Epithelial cell of prostate (primary cell): ENCODE measurements around the gene C1orf50.
"Not testable (repeated sequence)": the region's sequence is repeated elsewhere in the genome, so short reads cannot be mapped to it uniquely, and the experiment has no call there.

Source experiments
- DNase-seq: peaks from one replicate; pipeline ENCODE4 v3.0.0-alpha.2; 2011; ENCODE audit warnings: low read depth, low spot score
- H3K27ac ChIP-seq: fragments of 450-650 bp; 2 replicates; pipeline ENCODE4 v1.5.1; 2017; ENCODE audit warnings: mild to moderate bottlenecking

Gene C1orf50

DNA sequence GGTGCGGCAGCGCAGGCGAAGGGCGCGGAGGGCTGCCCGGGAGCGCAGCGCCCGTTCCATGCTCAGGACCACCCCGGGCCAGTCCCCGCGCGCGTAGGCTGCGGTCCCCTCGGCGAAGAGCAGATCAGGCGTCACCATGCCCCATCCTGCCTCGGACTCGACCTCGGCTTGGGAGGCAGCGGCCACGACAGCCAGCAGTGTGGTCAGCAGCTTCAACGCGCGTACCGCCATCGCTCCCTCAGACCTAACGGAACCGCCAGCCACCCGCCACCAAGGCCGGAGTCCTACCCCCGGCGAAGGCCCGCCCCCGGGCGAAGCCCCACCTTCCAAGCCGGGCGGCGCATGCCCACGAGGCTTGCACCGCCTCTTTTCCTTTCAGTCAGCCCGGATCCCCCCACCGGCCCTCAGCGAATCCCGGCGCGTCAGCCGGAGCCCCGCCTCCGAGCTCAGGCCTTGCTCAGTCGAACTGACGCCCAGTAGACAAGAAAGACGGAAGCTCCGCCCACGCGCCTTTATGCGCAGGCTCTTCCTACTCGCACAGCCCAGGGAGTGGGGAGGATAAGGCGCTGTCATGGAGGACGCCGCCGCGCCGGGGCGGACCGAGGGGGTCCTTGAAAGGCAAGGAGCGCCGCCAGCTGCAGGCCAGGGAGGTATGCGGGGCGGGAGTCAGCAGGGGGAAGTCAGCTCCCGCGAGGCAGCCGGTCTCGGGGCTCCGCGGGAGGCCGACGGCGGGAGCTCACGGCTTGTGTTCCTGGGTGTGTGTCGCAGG is at the start of gene C1orf50, which contains the start of gene P3H1:
Gene C1orf50, plus strand, starts transcription at position 509 of the 769 bp plus-strand sequence. Its CDS starts 63 bp downstream, at position 572.
Gene P3H1, minus strand, starts transcription at position 288 of the 769 bp plus-strand sequence. Its CDS starts 57 bp downstream, at position 231.
- H3K27ac ChIP-seq = peak within 1 kb of the TSS; percentile 34
- DNase-seq = peak; percentile 91

DNA sequence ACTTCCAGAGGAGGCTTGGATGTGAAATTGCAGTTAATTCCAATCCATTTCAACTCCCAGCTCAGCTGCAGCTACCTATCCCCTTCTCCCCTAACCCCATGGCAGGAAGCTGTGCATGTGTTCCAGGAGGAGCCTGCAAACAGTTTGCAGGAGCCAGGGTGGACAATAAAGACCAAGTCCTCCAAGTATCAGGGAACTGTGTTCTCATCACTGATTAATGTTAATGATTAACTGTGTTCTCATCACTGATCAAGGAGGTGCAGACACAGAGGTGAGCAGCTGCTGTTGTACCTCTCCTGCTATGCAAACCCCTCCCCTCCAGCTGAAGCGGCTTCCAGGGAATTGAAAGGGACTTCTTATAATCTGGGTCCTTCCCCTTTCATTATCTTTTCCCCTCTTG is 46.2 kb upstream of the C1orf50 start:
- no peak overlapping the region for H3K27ac ChIP-seq
- no peak for DNase-seq

DNA sequence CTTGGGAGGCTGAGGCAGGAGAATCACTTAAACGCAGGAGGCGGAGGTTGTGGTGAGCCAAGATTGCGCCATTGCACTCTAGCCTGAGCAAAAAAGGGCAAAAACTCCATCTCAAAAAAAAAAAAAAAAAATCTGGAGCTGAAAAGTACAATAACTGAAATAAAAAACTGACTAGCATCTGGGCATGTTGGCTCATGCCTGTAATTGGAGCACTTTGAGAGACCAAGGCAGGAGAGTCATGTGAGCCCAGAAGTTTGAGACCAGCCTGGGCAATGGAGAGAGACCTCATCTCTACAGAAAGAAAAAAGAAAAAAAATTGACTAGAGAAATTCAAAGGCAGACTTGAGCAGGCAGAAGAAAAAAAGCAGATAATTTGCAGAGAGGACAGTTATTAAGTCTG is 45.1 kb upstream of the C1orf50 start:
- no peak overlapping the region for H3K27ac ChIP-seq
- no peak for DNase-seq

DNA sequence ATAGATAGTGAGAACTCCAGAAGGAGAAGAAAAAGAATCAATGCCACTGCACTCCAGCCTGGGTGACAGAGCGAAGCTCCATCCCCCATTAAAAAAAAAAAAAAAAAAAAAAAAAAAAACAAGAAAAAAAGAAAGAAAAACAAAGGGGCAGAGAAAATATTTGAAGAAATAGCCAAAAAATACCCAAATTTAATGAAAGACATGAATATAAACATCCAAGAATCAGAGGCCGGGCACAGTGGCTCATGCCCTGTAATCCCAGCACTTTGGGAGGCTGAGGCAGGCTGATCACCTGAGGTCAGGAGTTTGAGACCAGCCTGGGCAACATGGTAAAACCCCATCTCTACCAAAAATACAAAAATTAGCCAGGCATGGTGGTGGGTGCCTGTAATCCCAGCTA is 44.6 kb upstream of the C1orf50 start:
- not testable (repeated sequence) for DNase-seq, H3K27ac ChIP-seq

DNA sequence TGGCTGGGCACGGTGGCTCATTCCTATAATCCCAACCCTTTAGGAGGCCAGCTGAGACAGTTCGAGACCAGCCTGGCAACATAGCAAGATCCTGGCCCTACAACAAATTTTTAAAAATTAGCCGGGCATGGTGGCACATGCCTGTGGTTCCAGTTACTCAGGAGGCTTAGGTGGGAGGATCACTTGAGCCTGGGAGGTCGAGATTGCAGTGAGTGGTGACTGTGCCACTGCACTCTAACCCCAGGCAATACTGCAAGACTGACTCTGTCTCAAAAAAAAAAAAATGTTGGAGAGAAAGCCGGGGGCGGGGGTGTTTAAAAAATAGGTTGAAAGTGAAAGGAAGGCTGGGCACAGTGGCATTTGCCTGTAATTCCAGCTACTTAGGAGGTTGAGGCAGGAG is 43.5 kb upstream of the C1orf50 start:
- no peak for DNase-seq
- no peak overlapping the region for H3K27ac ChIP-seq

DNA sequence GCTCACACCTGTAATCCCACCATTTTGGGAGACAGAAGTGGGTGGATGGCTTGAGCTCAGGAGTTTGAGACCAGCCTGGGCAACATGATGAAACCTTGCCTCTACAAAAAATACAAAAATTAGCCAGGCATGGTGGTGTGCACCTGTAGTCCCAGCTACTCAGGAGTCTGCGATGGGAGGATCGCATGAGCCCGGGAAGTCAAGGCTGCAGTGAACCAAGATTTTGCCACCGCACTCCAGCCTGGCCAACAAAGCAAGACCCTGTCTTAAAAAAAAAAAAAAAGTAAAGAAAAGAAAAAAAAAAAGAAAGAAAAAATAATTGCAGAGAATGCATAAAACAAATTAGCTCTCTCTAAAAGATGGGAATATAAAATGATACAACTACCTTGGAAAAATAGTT is 41.2 kb upstream of the C1orf50 start:
- not testable (repeated sequence) for DNase-seq, H3K27ac ChIP-seq

DNA sequence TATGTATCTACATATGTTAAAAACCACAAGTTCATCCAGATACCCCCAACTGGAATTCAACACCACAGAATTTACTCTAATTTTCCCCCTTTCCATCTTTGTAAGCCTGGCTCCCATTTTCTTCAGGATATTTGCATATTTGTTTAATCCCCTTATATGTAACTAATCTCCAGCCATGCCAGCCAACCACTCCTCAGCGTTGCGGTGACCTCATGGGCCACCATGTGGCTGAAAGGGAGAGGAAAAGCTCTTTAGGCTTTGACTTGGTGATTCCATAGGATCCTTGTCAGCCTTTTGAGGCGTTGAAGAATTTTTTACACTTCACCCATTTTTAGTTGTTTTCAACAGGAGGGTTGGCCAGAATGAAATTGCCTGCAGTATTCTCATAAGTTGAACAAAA is 37.0 kb upstream of the C1orf50 start:
- H3K27ac ChIP-seq = no peak overlapping the region

DNA sequence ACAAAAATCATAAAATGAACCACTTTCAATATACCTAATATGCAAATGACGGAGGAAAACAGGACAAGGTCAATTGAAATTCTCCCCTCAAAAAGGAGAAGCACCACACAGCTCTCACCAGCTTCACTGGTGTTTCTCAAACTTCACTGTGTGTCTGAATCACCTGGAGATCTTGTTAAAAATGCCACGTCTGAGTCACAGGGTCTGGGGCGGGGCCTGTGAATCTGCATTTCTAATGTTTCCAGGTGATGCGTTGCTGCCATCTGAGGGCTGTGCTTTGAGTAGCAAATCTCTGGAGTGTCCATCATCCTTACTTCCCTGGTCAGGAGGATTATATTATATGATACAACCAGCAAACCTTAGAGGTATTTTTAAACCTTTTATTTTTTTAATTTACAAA is 36.1 kb upstream of the C1orf50 start:
- DNase-seq = peak; percentile 40

More for the DNA sequence above, 37.0 kb upstream of the C1orf50 start:
- DNase-seq = no peak

DNA sequence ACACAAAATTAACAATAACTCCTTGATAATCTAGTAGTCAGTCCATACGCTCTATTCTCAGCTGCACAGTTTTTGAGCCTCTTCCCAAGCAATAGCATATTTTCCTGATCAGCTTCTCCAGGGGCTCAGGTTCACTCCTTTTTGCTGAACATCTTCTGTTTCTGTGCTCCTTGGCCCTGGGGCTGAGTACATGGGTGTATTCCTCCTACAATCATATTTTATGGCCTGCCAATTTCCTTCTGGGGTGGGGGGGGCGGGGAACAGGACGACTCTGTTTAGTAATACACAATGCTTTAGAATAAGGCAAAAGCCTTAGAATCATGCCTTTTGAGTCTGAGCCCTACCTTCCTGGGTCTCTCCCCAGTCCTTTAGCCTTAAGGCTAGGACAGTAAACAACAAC is 35.5 kb upstream of the C1orf50 start:
- H3K27ac ChIP-seq = no peak overlapping the region
- no peak for DNase-seq

More for the DNA sequence above, 36.1 kb upstream of the C1orf50 start:
- no peak overlapping the region for H3K27ac ChIP-seq

DNA sequence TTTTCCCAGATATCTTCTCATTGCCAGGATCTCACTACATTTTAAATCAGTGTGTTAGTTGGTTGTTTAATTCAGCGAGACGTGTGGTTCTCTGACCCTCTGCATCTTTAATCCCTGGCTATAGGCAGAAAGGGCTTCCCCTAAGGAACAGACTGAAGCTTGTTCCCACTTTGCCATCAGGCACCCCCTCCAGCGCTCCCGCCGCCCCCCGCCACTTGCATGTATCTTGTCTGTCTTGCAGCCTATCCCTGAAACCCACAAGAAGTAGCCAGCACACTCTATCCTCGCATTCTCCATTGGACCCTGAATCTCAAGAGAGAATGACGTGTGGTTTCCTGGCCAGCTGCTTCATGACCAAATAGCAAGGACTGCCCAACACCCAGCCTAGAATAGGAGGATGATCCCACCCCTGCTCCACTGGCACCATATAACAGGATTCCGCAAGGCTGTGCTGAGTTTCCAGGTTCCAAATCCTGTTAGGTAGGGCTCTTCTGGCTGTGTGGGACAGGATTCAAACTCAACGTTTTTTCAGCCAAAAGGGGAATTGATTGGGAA is 34.8 kb upstream of the C1orf50 start:
- DNase-seq = no peak
- no peak overlapping the region for H3K27ac ChIP-seq

DNA sequence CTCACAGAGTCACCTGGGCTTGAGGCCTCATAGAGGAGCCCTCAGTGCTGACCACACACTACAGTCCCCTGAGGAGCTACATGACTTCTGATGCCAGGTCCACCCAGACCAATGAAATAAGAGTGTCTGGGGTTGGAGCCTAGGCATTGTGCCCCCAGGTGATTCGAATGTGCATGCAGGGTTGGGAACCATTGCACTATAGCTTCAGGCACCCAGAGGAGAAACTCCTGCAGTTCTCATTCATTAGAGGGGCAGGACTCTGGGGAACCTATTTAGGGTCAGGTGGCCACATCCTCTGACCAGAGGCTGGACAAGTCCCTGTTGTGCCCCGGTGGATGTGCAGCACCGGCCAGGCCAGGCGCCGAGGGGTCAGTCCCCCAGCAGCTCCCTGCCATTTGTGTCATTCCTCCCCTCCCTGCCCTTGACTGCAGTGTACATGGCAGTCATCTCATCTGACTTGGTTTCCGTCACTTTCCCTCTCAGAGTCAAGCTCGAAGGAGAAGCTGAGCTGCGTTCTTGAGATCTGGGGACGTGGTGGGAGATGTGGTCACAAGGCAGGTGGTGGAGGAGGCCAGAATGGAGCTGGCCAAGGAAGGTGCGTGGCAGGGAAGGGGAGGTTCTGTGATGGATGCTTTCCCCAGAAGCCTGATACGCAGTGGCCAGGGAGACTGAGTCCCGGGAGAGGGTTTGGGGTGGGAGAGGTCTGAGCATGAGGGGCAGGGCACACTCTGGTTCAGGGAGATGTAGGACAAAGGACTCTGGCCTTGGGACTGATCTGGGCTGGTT is 33.4 kb upstream of the C1orf50 start:
- H3K27ac ChIP-seq = no peak overlapping the region
- DNase-seq = no peak

DNA sequence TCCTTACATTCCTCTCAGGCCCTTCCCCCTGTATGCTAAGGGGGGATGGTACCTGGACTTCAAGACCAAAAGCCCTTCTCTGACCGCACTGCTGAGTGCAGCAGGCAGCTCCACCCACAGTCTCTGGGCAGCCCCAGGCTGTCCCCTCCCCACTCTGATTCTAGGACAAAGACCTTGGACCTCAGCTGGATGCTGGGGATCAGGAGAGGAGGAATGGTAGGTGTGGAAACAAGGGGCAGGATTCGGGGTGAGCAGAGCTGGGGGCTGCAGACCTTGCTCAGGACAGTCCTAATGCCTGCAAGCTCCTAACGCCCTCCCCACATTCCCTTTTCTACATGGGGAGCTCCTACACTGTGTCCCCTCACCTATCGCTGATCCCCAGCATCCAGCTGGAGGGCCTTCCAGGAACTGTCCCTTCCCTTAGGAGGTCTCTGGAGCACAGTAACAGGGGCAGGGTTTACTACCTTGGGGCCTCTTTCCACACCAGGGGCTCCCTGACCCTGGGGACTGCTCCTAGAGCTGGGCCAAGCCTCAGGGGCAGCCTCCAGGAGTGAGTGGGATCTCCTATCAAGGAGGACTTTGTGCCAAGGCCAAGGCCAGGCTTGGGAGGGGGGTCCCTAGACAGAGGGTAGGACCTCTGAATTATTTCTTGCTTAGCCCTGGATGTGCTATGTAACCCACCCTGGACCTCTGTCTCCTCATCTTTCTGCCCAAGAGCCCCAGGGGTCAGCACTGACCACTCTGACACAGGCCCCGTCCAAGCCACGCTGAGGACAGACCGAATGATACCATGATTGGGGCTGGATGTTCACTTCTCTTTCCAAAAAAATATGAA is 32.6 kb upstream of the C1orf50 start:
- no peak for DNase-seq
- H3K27ac ChIP-seq = no peak overlapping the region

DNA sequence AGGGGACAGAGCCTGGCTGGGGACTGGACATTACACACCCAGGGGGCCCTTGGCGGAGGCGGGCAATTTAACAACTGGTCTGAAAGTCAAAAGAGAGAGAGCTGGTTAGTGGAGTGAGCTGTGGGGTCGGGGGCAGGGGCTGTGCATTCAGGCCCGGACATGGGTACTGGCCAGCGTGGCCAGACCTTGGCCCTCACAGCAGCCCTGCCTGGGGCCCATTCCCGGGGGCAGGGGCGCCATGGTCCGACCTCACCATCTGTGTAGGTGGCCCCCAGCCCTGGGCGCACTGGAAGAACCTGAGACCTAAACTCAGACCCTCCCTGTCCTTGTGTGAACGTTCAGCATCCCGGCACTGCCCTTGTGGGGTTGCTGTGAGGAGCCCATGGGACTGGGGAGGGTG is 32.0 kb upstream of the C1orf50 start:
- no peak overlapping the region for H3K27ac ChIP-seq

DNA sequence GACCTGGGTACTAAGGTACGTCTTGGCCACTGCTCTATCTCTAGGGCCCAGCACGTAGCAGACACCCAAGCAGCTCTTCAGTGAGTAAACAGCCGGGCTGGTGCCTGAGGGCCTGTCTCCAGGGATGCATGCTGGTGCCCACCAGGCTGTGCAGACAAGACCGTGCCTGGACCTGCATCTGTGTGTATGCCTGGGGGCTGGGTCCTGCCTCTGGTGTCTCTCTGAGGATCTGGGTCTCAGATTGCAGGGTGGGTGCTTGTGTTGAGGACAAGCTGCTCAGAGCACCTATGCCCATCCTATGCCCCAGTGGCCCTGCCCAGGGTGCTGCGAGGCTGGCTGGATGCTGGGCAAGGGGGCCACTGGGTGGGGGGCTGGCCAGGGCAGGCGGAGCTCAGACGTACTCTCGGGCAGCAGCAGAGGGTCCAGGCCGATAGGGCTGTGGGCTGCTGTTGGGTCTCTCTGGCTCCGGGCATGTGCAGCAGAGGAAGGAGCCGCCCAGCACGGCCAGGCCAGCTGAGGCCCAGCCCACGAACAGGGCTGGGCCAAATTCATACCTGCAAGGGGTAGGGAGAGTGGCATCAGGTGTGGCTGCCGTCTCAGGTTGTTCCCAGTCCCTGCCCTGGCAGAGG is 31.5 kb upstream of the C1orf50 start:
- DNase-seq = no peak
- peak overlapping the region; percentile 15 for H3K27ac ChIP-seq

More for the DNA sequence above, 32.0 kb upstream of the C1orf50 start:
- DNase-seq = no peak

DNA sequence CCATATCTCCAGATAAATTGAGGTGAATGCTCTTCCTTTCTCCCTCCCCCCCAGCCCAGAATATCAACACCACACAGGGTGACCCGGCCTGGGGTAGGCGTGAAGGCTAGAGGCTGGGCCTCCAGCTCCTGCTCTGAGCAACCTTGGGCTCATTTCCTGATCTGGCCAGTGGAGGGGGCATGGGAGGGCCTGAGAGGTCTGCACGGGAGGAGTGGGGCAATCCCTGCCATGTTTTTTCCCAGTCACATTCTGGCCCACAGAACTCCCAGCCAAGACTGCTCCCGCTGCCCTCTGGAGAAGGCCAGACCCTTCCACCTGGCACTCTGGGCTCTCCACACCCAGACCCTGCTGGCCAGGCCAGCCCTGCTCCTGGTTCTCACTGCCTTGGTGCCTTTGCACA is 30.9 kb upstream of the C1orf50 start:
- no peak for DNase-seq
- H3K27ac ChIP-seq = peak overlapping the region; percentile 15

DNA sequence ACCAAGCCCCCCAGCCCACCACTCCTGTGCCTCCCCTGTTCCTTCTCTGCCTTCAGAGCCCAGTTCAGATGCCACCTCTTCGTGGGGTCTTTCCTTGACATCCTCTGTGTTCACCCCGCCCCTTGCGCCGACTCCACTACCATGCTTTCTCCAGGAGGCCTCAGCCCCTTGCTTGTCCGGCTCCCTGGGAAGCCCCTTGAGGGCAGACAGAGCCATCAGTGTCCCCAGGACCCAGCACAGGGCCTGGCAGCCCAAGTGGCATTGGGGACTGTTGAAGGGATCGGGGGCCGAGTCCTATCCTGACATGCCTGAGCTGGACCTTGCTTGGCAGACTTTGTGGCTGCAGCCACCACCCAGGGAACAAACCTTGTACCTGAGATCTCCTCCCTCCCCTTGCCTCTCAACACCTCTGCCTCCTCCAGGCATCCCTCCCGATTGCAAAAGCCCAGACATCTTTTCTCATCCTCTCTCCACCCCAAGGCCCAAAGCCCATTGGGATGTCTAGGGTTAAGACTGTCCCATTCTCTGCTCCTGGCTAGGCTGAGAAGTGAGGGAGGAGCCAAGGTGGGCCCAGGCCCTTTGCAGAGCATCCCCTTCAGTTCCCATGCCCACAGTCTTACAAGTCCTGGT is 30.4 kb upstream of the C1orf50 start:
- no peak overlapping the region for H3K27ac ChIP-seq
- DNase-seq = no peak

DNA sequence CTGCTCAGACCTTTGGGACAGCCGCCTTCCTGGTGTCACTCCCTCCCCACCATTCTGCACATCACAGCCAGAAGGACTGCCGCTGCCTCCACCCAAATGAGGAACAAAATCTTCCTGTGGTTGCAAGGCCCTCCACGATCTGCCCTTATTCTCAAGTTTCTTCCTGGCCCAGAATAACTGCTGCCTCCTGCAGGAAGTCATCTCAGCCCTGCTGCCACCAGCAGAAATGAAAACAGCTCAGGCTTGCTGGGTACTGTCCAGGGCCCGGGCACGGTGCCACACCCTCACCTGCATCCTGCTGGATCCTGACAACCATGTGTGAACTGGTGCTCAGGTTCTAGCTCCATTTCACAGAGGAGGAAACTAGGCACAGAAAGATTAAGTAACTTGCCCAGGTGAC is 29.8 kb upstream of the C1orf50 start:
- no peak overlapping the region for H3K27ac ChIP-seq
- DNase-seq = no peak

DNA sequence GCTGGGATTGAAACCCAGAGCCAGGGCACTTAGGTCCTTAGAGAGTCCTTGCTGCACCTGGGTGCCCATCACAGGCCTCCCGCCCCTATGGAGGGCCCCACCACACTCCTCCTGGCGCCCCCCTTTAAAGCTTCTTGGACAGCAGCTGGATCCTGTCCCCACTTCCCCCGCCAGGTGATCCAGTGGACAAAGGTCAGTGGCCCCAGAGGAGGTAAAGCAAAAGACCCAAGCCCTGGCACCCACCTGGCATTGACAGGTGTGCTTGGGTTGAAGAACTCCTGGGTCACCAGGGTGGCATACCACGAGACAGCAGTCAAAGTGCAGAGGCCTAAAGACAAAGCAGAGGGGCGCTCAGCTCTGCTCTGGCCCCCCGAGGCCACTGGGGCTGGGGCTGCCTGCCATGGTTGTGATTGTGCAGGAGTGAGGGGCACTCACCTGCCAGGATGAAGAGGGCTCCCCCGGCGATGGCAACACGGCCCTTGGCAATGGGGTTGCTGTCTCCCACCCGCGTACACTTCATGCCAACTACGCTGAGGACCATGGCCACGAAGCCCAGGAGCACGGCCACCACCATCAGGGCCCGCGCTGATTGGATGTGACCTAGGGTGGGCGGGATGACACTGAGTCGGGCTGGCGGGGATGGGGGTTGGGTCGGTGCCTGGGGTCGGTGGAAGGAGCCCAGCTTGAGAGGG is 28.9 kb upstream of the C1orf50 start:
- no peak overlapping the region for H3K27ac ChIP-seq
- DNase-seq = no peak
